ENCODE results near the gene PDIA2. TPM values are rescaled to one million over a fixed set of nuclear protein-coding genes. Genes with fewer than 3 reads are reported as not detected.

Gene PDIA2
- not detected in 2 replicates for total RNA-seq

GRCh38 chr16:283033-283805 is at the start of gene PDIA2:
Gene PDIA2 (plus strand): TSS chr16:283164. CDS start chr16:283170, 6 bp downstream.
- no peak for DNase-seq (ENCODE audit: low read depth)
- no peak for TF ChIP-seq CTCF (IDR thresholded peaks at IDR 0.05; ENCODE audit: insufficient read depth, low read length, poor library complexity, severe bottlenecking)
- Histone ChIP-seq H3K36me3 (ENCODE audit: control insufficient read depth, insufficient read depth, low read length) (no peaks in the 10 kb centered on the region), H3K4me3 (ENCODE audit: low read depth, low read length) (no peak within 1 kb of the TSS), H3K27me3 (ENCODE audit: control insufficient read depth, insufficient read depth, low read length) (peaks cover 35% of the 10 kb centered on the region)

- TF ChIP-seq CTCF (IDR thresholded peaks at IDR 0.05; ENCODE audit: insufficient read depth, low read length, poor library complexity, severe bottlenecking) = peak; percentile 62
- peak within 1 kb of the TSS; percentile 93 for H3K4me3 ChIP-seq (ENCODE audit: low read depth, low read length)
- H3K36me3 ChIP-seq (ENCODE audit: control insufficient read depth, insufficient read depth, low read length) = no peaks in the 10 kb centered on the region
- peak; percentile 53 for DNase-seq (ENCODE audit: low read depth)
- no peaks in the 10 kb centered on the region for H3K27me3 ChIP-seq (ENCODE audit: control insufficient read depth, insufficient read depth, low read length)
Observed at GRCh38 chr16:234468-235305, 48.3 kb upstream of the PDIA2 start, which contains the start of gene FAM234A. Gene FAM234A (plus strand): TSS chr16:234821. CDS start chr16:254414, 19,593 bp downstream.

GRCh38 chr16:239948-240277 is 43.1 kb upstream of the PDIA2 start:
- H3K27me3 ChIP-seq (ENCODE audit: control insufficient read depth, insufficient read depth, low read length) = no peaks in the 10 kb centered on the region
- DNase-seq (ENCODE audit: low read depth) = no peak
- no peak for TF ChIP-seq CTCF (IDR thresholded peaks at IDR 0.05; ENCODE audit: insufficient read depth, low read length, poor library complexity, severe bottlenecking)
- H3K4me3 ChIP-seq (ENCODE audit: low read depth, low read length) = no peak overlapping the region
- H3K36me3 ChIP-seq (ENCODE audit: control insufficient read depth, insufficient read depth, low read length) = no peaks in the 10 kb centered on the region

GRCh38 chr16:240559-240958 is 42.4 kb upstream of the PDIA2 start:
- TF ChIP-seq CTCF (IDR thresholded peaks at IDR 0.05; ENCODE audit: insufficient read depth, low read length, poor library complexity, severe bottlenecking) = no peak
- Histone ChIP-seq H3K36me3 (ENCODE audit: control insufficient read depth, insufficient read depth, low read length) (no peaks in the 10 kb centered on the region), H3K4me3 (ENCODE audit: low read depth, low read length) (no peak overlapping the region), H3K27me3 (ENCODE audit: control insufficient read depth, insufficient read depth, low read length) (no peaks in the 10 kb centered on the region)
- no peak for DNase-seq (ENCODE audit: low read depth)

GRCh38 chr16:242281-242680 is 40.7 kb upstream of the PDIA2 start:
- no peaks in the 10 kb centered on the region for H3K36me3 ChIP-seq (ENCODE audit: control insufficient read depth, insufficient read depth, low read length)
- DNase-seq (ENCODE audit: low read depth) = no peak
- no peaks in the 10 kb centered on the region for H3K27me3 ChIP-seq (ENCODE audit: control insufficient read depth, insufficient read depth, low read length)
- no peak overlapping the region for H3K4me3 ChIP-seq (ENCODE audit: low read depth, low read length)
- TF ChIP-seq CTCF (IDR thresholded peaks at IDR 0.05; ENCODE audit: insufficient read depth, low read length, poor library complexity, severe bottlenecking) = no peak

Data from kidney epithelial cell (primary cell).